B cell (primary cell): ENCODE measurements around the gene CSRNP2. TPM values are rescaled to one million over a fixed set of nuclear protein-coding genes. Genes with fewer than 3 reads are reported as not detected.

Source experiments
- ATAC-seq: fragments of 200-7000 bp; cut with Tn5 transposase; one replicate; pipeline ENCODE4 v1.10.0; 2021; ENCODE audit warnings: low read depth, mild to moderate bottlenecking, moderate number of reproducible peaks, moderate library complexity
- CTCF ChIA-PET: fragments of 350-600 bp; sonication (Branson Sonifier 250); formaldehyde crosslinking; loops from one replicate; lab custom pipeline; 2021; ENCODE audit warnings: antibody characterized with exemption, inconsistent platforms; lab: Charles Lee
- POLR2A ChIA-PET: fragments of 350-600 bp; sonication (Branson Sonifier 250); formaldehyde crosslinking; loops from one replicate; lab custom pipeline; 2021; ENCODE audit warnings: antibody characterized with exemption; lab: Charles Lee
- DNase-seq: peaks from one replicate; pipeline ENCODE4 v3.0.0; 2013
- H2AFZ ChIP-seq: 2 replicates; pipeline ENCODE4 v1.6.1; 2012; ENCODE audit warnings: mild to moderate bottlenecking, low read depth, low read length; ENCODE audit not compliant: insufficient read depth, poor library complexity, severe bottlenecking
- H3K27ac ChIP-seq, 2 donors: 1 replicate in 1 of 2; 2 replicates in 1 of 2; pipeline ENCODE4 v1.5.1; 2012 to 2013; ENCODE audit warnings: low read length in 2 of 2, mild to moderate bottlenecking in 2 of 2, moderate library complexity in 1 of 2
- H3K27me3 ChIP-seq, 4 experiments: fragments of 200-600 bp in 1 of 4; sonication (generic) in 1 of 4; replicated peaks in 1 of 4; 1 replicate in 2 of 4; 2 replicates in 2 of 4; pipeline versions ENCODE4 v1.6.1 to v1.7.0; 2013 to 2016; ENCODE audit warnings: low read length in 3 of 4, mild to moderate bottlenecking in 2 of 4, mixed read lengths in 1 of 4, moderate library complexity in 1 of 4; ENCODE audit not compliant: insufficient read depth in 4 of 4, control insufficient read depth in 3 of 4; ENCODE audit errors: control extremely low read depth in 1 of 4
- H3K36me3 ChIP-seq, 2 experiments: replicated peaks in 1 of 2; 1 replicate in 1 of 2; 2 replicates in 1 of 2; pipeline versions ENCODE4 v1.6.1 to v1.7.1; 2013; ENCODE audit warnings: low read length in 1 of 2; ENCODE audit not compliant: insufficient read depth in 2 of 2, control insufficient read depth in 1 of 2; ENCODE audit errors: control extremely low read depth in 1 of 2, extremely low read depth in 1 of 2
- H3K4me1 ChIP-seq, 2 donors: fragments of 200-600 bp in 1 of 2; sonication (generic) in 1 of 2; 1 replicate in 1 of 2; 2 replicates in 1 of 2; pipeline versions ENCODE4 v1.5.1 to v1.6.1; 2013 to 2017; ENCODE audit warnings: low read length in 2 of 2; ENCODE audit not compliant: control insufficient read depth in 2 of 2, insufficient read depth in 2 of 2
- H3K4me2 ChIP-seq: replicated peaks from 2 replicates; pipeline ENCODE3; 2012; ENCODE audit warnings: mild to moderate bottlenecking, low read depth, low read length; ENCODE audit not compliant: poor library complexity, severe bottlenecking
- H3K4me3 ChIP-seq, 5 experiments: fragments of 200-600 bp in 1 of 5; sonication (generic) in 1 of 5; 1 replicate in 3 of 5; 2 replicates in 2 of 5; pipeline versions ENCODE4 v1.5.1 to v1.7.0; 2011 to 2016; ENCODE audit warnings: low read length in 4 of 5, mild to moderate bottlenecking in 4 of 5, low read depth in 2 of 5, control low read depth in 1 of 5, moderate library complexity in 1 of 5; ENCODE audit not compliant: insufficient read depth in 1 of 5; ENCODE audit errors: control extremely low read depth in 1 of 5, extremely low read depth in 1 of 5
- H3K79me2 ChIP-seq: fragments of 200-600 bp; sonication (generic); one replicate; pipeline ENCODE4 v1.6.0; 2016; ENCODE audit warnings: low read length; ENCODE audit not compliant: control insufficient read depth, insufficient read depth
- H3K9ac ChIP-seq: fragments of 200-600 bp; sonication (generic); 2 replicates; pipeline ENCODE4 v1.6.1; 2017; ENCODE audit warnings: mild to moderate bottlenecking, low read length, moderate library complexity
- H3K9me3 ChIP-seq, 3 donors: one replicate each; pipeline versions ENCODE4 v1.6.1 to v1.7.1; 2013; ENCODE audit warnings: low read length in 2 of 3; ENCODE audit not compliant: control insufficient read depth in 2 of 3, insufficient read depth in 1 of 3; ENCODE audit errors: control extremely low read depth in 1 of 3
- H4K20me1 ChIP-seq: 2 replicates; pipeline ENCODE4 v1.6.0; 2012; ENCODE audit warnings: mild to moderate bottlenecking, low read length; ENCODE audit not compliant: insufficient read depth, control insufficient read depth, poor library complexity, severe bottlenecking
- H3K27ac Mint-ChIP-seq: one replicate; pipeline ENCODE4 v1.8.0; 2021; ENCODE audit warnings: mixed read lengths
- H3K27me3 Mint-ChIP-seq: one replicate; pipeline ENCODE4 v1.8.0; 2021; ENCODE audit warnings: mixed read lengths
- H3K4me1 Mint-ChIP-seq: one replicate; pipeline ENCODE4 v1.8.0; 2021; ENCODE audit warnings: mixed read lengths
- H3K4me3 Mint-ChIP-seq: one replicate; pipeline ENCODE4 v1.8.0; 2021; ENCODE audit warnings: mixed read lengths
- H3K9me3 Mint-ChIP-seq: one replicate; pipeline ENCODE4 v1.8.0; 2022; ENCODE audit warnings: mixed read lengths; ENCODE audit not compliant: insufficient read depth
- EZH2 ChIP-seq: IDR thresholded peaks from 2 replicates; pipeline ENCODE4 v1.6.1; 2012; ENCODE audit warnings: borderline replicate concordance, low read depth, mild to moderate bottlenecking, moderate library complexity, low read length; ENCODE audit not compliant: insufficient read depth, poor library complexity, severe bottlenecking
- WGBS: methylation state at CpG from one replicate; pipeline ENCODE4 v1.1.5; 2013; ENCODE audit warnings: missing lambda C conversion rate; ENCODE audit not compliant: insufficient coverage; 5-methylcytosine and 5-hydroxymethylcytosine counted together
- intact Hi-C: fragments of 100-400 bp; cut with micrococcal nuclease; formaldehyde crosslinking; loops from one replicate; pipeline ENCODE4 v1.10.0; 2022
- polyA plus RNA-seq: library from polyadenylated mRNA; depleted of rRNA; stranded (reverse); fragments of >200 nt; gene quantifications from 2 replicates; pipeline ENCODE4 v1.2.3, GENCODE V29; 2012
- total RNA-seq, 2 donors: library from RNA; stranded (reverse); fragments of 120-200 nt in 1 of 2; gene quantifications; 1 replicate in 1 of 2; 2 replicates in 1 of 2; pipeline versions ENCODE4 v1.2.3 to v1.2.4, GENCODE V29; 2013 to 2022
- TF ChIP-seq, protein P1 (sequence below): fragments of 200-600 bp; IDR thresholded peaks from one replicate; pipeline ENCODE4 v1.8.0; 2022; ENCODE audit warnings: antibody characterized with exemption, mild to moderate bottlenecking

Gene CSRNP2
- total and polyA plus RNA-seq, 2 donors (not counting 1 experiment from before 2014, with no cell fraction given) = 10.3 to 49.8 TPM

DNA sequence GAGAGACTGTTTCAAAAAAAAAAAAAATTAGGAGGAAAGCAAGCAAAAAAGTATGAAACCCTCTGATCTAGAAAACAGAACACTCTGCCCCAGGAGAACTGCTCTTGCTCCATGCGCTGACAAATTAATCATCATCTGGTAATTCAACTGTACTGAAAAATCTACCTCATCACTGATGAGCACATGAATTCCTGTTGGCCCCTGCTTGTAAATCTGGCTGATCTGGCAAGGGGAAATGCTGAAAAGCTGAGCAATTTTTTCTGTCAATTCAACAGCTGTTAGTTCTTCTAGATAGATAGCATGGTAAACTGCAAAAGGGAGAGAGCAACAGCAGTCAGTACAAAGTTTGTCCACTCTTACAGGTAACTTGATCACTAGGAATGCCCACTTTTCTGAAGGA is 15.2 kb upstream of the CSRNP2 start:
- no peaks in the 10 kb centered on the region for H3K4me1 Mint-ChIP-seq
- H3K27ac Mint-ChIP-seq = no peak overlapping the region
- no peak for TF ChIP-seq EZH2
- TF ChIP-seq, protein P1, sequence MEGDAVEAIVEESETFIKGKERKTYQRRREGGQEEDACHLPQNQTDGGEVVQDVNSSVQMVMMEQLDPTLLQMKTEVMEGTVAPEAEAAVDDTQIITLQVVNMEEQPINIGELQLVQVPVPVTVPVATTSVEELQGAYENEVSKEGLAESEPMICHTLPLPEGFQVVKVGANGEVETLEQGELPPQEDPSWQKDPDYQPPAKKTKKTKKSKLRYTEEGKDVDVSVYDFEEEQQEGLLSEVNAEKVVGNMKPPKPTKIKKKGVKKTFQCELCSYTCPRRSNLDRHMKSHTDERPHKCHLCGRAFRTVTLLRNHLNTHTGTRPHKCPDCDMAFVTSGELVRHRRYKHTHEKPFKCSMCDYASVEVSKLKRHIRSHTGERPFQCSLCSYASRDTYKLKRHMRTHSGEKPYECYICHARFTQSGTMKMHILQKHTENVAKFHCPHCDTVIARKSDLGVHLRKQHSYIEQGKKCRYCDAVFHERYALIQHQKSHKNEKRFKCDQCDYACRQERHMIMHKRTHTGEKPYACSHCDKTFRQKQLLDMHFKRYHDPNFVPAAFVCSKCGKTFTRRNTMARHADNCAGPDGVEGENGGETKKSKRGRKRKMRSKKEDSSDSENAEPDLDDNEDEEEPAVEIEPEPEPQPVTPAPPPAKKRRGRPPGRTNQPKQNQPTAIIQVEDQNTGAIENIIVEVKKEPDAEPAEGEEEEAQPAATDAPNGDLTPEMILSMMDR = no peak
- H3K27me3 ChIP-seq = no peaks in the 10 kb centered on the region
- intact Hi-C loops = no loop called here
- ChIA-PET CTCF (no interaction called here), POLR2A (no interaction called here)
- H3K4me1 ChIP-seq = no peaks in the 10 kb centered on the region
- H3K9ac ChIP-seq = no peak overlapping the region
- no peak for ATAC-seq
- H4K20me1 ChIP-seq = no peaks in the 10 kb centered on the region
- no peaks in the 10 kb centered on the region for H3K9me3 ChIP-seq
- peaks cover 5 to 59% of the 10 kb centered on the region in 2 experiments for H3K36me3 ChIP-seq
- no peak overlapping the region for H2AFZ ChIP-seq
- no peaks in the 10 kb centered on the region for H3K9me3 Mint-ChIP-seq
- H3K27me3 Mint-ChIP-seq = no peaks in the 10 kb centered on the region
- H3K4me2 ChIP-seq = no peak overlapping the region
- WGBS = 67% methylated on average over 1 of the region's 1 CpG
- H3K4me3 Mint-ChIP-seq = no peak overlapping the region
- H3K27ac ChIP-seq = no peak overlapping the region
- no peaks in the 10 kb centered on the region for H3K79me2 ChIP-seq
- no peak for DNase-seq
- H3K4me3 ChIP-seq = no peak overlapping the region

DNA sequence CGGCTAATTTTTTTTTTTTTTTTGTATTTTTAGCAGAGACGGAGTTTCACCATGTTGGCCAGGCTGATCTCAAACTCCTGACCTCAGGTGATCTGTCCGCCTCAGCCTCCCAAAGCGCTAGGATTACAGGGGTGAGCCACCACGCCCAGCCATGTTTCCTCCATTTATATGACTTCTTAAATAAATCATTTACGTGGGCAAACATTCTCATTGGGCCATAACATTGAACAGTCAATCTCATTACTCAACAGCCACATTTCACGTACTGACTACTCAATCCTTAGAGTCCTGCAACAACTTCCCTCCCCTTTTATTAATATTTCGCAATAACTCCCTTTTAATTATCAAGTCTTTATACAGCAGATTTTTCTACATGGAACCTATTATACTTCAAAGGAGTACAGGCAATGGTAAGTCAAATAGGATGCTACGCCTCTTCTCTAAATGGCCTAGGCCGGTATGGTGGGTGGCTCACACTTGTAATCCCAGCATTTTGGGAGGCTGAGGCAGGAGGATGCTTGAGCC is 7.4 kb upstream of the CSRNP2 start:
- no peaks in the 10 kb centered on the region for H3K27me3 Mint-ChIP-seq
- DNase-seq = no peak

More for the DNA sequence above, 7.4 kb upstream of the CSRNP2 start:
- Histone ChIP-seq H3K4me1 (no peaks in the 10 kb centered on the region), H3K9me3 (no peaks in the 10 kb centered on the region), H3K36me3 (peaks cover 0 to 18% of the 10 kb centered on the region in 2 experiments), H3K4me3 (no peak overlapping the region), H4K20me1 (no peaks in the 10 kb centered on the region), H3K79me2 (no peaks in the 10 kb centered on the region), H2AFZ (no peak overlapping the region), H3K9ac (no peak overlapping the region), H3K27ac (no peak overlapping the region), H3K27me3 (no peaks in the 10 kb centered on the region), H3K4me2 (no peak overlapping the region)
- ATAC-seq = no peak
- ChIA-PET CTCF (no interaction called here), POLR2A (no interaction called here)
- Mint-ChIP-seq H3K4me1 (no peaks in the 10 kb centered on the region), H3K9me3 (no peaks in the 10 kb centered on the region), H3K27ac (no peak overlapping the region), H3K4me3 (no peak overlapping the region)
- intact Hi-C loops = no loop called here
- WGBS = 100% methylated on average over 5 of the region's 10 CpGs
- TF ChIP-seq, protein P1 = no peak
- TF ChIP-seq EZH2 = no peak
